HepG2 (cell line): ENCODE results near the gene RPL23. TPM values are rescaled to one million over a fixed set of nuclear protein-coding genes. Genes with fewer than 3 reads are reported as not detected.

Experiments
- CBX5 ChIP-seq: sonication (generic); formaldehyde crosslinking; IDR thresholded peaks from 2 replicates; pipeline ENCODE4 v1.4.0; 2020; ENCODE audit warnings: missing genetic modification reagents, borderline replicate concordance
- DNMT1 ChIP-seq: sonication (generic); formaldehyde crosslinking; IDR thresholded peaks from 2 replicates; pipeline ENCODE4 v1.5.1; 2020; ENCODE audit warnings: mild to moderate bottlenecking, missing genetic modification reagents
- ELF3 ChIP-seq: IDR thresholded peaks from 2 replicates; pipeline ENCODE4 v1.6.1; 2016; ENCODE audit warnings: missing genetic modification reagents, missing compliant biosample characterization
- KMT2B ChIP-seq: IDR thresholded peaks from 2 replicates; pipeline ENCODE4 v1.6.1; 2016; ENCODE audit warnings: missing genetic modification reagents, missing compliant biosample characterization
- NFYB ChIP-seq: sonication (generic); formaldehyde crosslinking; IDR thresholded peaks from 2 replicates; pipeline ENCODE4 v1.4.0; 2020; ENCODE audit warnings: missing genetic modification reagents
- REXO4 ChIP-seq: sonication (generic); formaldehyde crosslinking; IDR thresholded peaks from 2 replicates; pipeline ENCODE4 v1.8.0; 2022; ENCODE audit warnings: missing genetic modification reagents, mild to moderate bottlenecking, borderline replicate concordance
- SP5 ChIP-seq: IDR thresholded peaks from 2 replicates; pipeline ENCODE4 v1.6.1; 2016; ENCODE audit warnings: low read depth, borderline replicate concordance
- ZFP1 ChIP-seq: IDR thresholded peaks from 2 replicates; pipeline ENCODE4 v1.6.1; 2016
- ZFP36L1 ChIP-seq: sonication (generic); formaldehyde crosslinking; IDR thresholded peaks from 2 replicates; pipeline ENCODE4 v1.8.0; 2022; ENCODE audit warnings: mild to moderate bottlenecking, missing genetic modification reagents, moderate library complexity
- ZNF343 ChIP-seq: sonication (generic); formaldehyde crosslinking; IDR thresholded peaks from 2 replicates; pipeline ENCODE4 v1.4.0; 2020; ENCODE audit warnings: mild to moderate bottlenecking, missing genetic modification reagents
- ZNF563 ChIP-seq: sonication (generic); formaldehyde crosslinking; IDR thresholded peaks from 2 replicates; pipeline ENCODE4 v1.8.0; 2022; ENCODE audit warnings: mild to moderate bottlenecking, moderate library complexity, missing genetic modification reagents
- ZNF577 ChIP-seq: sonication (generic); formaldehyde crosslinking; IDR thresholded peaks from 2 replicates; pipeline ENCODE4 v1.4.0; 2020; ENCODE audit warnings: mild to moderate bottlenecking, low read depth, missing genetic modification reagents, borderline replicate concordance
- ZSCAN9 ChIP-seq: IDR thresholded peaks from 2 replicates; pipeline ENCODE4 v1.6.1; 2016; ENCODE audit warnings: borderline replicate concordance
- polyA plus RNA-seq, 8 experiments: library from polyadenylated mRNA; depleted of rRNA in 3 of 8; stranded (reverse) in 7 of 8; unstranded in 1 of 8; fragments of >200 nt; fragmentation: Illumina TruSeq in 4 of 8; extraction: Trizol in 4 of 8; gene quantifications; 2 replicates each; pipeline versions ENCODE4 v1.2.1 to v1.2.3, GENCODE V29; 2011 to 2016; ENCODE audit warnings: low read depth in 4 of 8, missing spikeins in 1 of 8, mixed read lengths in 1 of 8; ENCODE audit not compliant: insufficient read depth in 1 of 8
- total RNA-seq, 5 experiments: library from RNA; depleted of rRNA; stranded (reverse); fragments of >200 nt; fragmentation: Illumina TruSeq; extraction: Trizol; gene quantifications; 2 replicates each; pipeline ENCODE4 v1.2.3, GENCODE V29; 2016; ENCODE audit warnings: low read depth in 1 of 5
- TF ChIP-seq, protein P1 (sequence below): sonication (generic); formaldehyde crosslinking; IDR thresholded peaks from 2 replicates; pipeline ENCODE4 v1.4.0; 2020; ENCODE audit warnings: missing genetic modification reagents
- TF ChIP-seq, protein P2 (sequence below): IDR thresholded peaks from 2 replicates; pipeline ENCODE4 v1.6.1; 2016
- TF ChIP-seq, protein P3 (sequence below): sonication (generic); formaldehyde crosslinking; IDR thresholded peaks from 2 replicates; pipeline ENCODE4 v1.5.0; 2020; ENCODE audit warnings: mild to moderate bottlenecking, low read depth, missing genetic modification reagents, borderline replicate concordance
- TF ChIP-seq, protein P4 (sequence below): sonication (generic); formaldehyde crosslinking; IDR thresholded peaks from 2 replicates; pipeline ENCODE4 v1.5.1; 2020; ENCODE audit warnings: mild to moderate bottlenecking, missing genetic modification reagents
- TF ChIP-seq, protein P5 (sequence below): IDR thresholded peaks from 2 replicates; pipeline ENCODE4 v1.6.1; 2018; ENCODE audit warnings: missing genetic modification reagents, mild to moderate bottlenecking, missing compliant biosample characterization
- TF ChIP-seq, protein P6 (sequence below): sonication (generic); formaldehyde crosslinking; IDR thresholded peaks from 2 replicates; pipeline ENCODE4 v1.4.0; 2020; ENCODE audit warnings: missing genetic modification reagents, borderline replicate concordance

The RPL23 gene
- total and polyA plus RNA-seq, 2 of the 13 experiments (the other 11 are each of a cell fraction or from before 2014, with no cell fraction given): 2,790 to 4,860 TPM

DNA sequence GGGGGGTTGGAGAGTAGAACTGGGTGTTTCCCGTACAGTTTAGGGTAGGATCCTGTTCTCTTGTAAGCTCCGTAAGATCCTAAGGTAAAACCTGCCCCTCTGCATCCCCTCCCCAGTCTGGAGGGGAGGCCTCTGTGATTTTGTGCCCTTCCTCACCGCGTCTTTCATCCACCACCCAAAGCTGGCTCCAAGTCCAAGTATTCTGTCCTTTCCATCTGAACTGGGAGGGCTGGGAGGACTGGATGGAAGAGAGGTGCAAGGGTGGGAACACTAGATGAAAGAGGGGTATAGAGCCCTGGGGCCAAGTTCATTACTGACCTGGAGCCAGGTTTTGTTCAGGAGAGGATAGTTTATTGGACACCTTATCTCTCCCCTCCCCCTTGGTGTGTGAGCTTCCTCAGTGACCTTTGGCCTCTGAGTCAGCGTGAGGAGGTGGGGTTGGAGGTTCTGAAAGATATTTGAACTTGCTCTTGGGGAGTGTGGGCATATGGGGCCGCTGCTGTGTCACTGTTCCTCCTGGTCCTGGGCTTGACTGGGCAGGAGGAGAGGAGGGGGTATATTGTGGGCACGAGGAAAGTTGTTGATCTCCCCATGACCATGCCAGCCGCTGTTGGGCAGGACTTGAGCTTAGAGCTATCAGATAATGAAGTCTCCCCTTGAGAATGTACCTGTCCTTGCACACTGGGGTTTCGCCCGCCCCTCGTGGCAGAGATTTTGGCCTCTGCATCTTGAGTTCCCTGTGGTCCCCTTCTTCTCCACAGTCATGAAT is 17.9 kb upstream of the RPL23 start (continued):
- TF ChIP-seq, protein P1, sequence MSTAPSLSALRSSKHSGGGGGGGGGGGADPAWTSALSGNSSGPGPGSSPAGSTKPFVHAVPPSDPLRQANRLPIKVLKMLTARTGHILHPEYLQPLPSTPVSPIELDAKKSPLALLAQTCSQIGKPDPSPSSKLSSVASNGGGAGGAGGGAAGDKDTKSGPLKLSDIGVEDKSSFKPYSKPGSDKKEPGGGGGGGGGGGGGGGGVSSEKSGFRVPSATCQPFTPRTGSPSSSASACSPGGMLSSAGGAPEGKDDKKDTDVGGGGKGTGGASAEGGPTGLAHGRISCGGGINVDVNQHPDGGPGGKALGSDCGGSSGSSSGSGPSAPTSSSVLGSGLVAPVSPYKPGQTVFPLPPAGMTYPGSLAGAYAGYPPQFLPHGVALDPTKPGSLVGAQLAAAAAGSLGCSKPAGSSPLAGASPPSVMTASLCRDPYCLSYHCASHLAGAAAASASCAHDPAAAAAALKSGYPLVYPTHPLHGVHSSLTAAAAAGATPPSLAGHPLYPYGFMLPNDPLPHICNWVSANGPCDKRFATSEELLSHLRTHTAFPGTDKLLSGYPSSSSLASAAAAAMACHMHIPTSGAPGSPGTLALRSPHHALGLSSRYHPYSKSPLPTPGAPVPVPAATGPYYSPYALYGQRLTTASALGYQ (CRISPR knock-in tag): peak; percentile 82; the same call in 1 of the 2 replicates
- no peak for TF ChIP-seq ZNF563
- no peak for TF ChIP-seq DNMT1 (CRISPR knock-in tag)
- TF ChIP-seq, protein P2, sequence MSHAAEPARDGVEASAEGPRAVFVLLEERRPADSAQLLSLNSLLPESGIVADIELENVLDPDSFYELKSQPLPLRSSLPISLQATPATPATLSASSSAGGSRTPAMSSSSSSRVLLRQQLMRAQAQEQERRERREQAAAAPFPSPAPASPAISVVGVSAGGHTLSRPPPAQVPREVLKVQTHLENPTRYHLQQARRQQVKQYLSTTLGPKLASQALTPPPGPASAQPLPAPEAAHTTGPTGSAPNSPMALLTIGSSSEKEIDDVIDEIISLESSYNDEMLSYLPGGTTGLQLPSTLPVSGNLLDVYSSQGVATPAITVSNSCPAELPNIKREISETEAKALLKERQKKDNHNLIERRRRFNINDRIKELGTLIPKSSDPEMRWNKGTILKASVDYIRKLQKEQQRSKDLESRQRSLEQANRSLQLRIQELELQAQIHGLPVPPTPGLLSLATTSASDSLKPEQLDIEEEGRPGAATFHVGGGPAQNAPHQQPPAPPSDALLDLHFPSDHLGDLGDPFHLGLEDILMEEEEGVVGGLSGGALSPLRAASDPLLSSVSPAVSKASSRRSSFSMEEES (CRISPR knock-in tag): peak; percentile 60
- TF ChIP-seq ZNF577 (CRISPR knock-in tag): no peak
- TF ChIP-seq ZFP1 (CRISPR knock-in tag): peak; percentile 85; the same call in 1 of the 2 replicates
- peak; percentile 98 for TF ChIP-seq SP5 (CRISPR knock-in tag)
- TF ChIP-seq, protein P3, sequence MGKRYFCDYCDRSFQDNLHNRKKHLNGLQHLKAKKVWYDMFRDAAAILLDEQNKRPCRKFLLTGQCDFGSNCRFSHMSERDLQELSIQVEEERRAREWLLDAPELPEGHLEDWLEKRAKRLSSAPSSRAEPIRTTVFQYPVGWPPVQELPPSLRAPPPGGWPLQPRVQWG (CRISPR knock-in tag): no peak
- TF ChIP-seq, protein P4, sequence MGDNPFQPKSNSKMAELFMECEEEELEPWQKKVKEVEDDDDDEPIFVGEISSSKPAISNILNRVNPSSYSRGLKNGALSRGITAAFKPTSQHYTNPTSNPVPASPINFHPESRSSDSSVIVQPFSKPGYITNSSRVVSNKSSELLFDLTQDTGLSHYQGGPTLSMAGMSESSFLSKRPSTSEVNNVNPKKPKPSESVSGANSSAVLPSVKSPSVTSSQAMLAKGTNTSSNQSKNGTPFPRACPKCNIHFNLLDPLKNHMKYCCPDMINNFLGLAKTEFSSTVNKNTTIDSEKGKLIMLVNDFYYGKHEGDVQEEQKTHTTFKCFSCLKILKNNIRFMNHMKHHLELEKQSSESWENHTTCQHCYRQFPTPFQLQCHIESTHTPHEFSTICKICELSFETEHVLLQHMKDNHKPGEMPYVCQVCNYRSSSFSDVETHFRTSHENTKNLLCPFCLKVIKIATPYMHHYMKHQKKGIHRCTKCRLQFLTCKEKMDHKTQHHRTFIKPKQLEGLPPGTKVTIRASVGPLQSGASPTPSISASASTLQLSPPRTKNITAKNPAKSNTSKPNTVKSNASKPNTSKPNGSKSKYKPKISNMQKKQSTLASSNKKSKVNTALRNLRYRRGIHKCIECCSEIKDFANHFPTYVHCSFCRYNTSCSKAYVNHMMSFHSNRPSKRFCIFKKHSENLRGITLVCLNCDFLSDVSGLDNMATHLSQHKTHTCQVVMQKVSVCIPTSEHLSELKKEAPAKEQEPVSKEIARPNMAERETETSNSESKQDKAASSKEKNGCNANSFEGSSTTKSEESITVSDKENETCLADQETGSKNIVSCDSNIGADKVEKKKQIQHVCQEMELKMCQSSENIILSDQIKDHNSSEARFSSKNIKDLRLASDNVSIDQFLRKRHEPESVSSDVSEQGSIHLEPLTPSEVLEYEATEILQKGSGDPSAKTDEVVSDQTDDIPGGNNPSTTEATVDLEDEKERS (CRISPR knock-in tag): peak; percentile 89
- TF ChIP-seq, protein P5, sequence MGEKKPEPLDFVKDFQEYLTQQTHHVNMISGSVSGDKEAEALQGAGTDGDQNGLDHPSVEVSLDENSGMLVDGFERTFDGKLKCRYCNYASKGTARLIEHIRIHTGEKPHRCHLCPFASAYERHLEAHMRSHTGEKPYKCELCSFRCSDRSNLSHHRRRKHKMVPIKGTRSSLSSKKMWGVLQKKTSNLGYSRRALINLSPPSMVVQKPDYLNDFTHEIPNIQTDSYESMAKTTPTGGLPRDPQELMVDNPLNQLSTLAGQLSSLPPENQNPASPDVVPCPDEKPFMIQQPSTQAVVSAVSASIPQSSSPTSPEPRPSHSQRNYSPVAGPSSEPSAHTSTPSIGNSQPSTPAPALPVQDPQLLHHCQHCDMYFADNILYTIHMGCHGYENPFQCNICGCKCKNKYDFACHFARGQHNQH (CRISPR knock-in tag): peak; percentile 92
- TF ChIP-seq ELF3 (CRISPR knock-in tag): peak; percentile 95
- no peak for TF ChIP-seq ZNF343 (CRISPR knock-in tag)
- TF ChIP-seq, protein P6, sequence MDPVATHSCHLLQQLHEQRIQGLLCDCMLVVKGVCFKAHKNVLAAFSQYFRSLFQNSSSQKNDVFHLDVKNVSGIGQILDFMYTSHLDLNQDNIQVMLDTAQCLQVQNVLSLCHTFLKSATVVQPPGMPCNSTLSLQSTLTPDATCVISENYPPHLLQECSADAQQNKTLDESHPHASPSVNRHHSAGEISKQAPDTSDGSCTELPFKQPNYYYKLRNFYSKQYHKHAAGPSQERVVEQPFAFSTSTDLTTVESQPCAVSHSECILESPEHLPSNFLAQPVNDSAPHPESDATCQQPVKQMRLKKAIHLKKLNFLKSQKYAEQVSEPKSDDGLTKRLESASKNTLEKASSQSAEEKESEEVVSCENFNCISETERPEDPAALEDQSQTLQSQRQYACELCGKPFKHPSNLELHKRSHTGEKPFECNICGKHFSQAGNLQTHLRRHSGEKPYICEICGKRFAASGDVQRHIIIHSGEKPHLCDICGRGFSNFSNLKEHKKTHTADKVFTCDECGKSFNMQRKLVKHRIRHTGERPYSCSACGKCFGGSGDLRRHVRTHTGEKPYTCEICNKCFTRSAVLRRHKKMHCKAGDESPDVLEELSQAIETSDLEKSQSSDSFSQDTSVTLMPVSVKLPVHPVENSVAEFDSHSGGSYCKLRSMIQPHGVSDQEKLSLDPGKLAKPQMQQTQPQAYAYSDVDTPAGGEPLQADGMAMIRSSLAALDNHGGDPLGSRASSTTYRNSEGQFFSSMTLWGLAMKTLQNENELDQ (CRISPR knock-in tag): no peak
- no peak for TF ChIP-seq NFYB (CRISPR knock-in tag)
- TF ChIP-seq REXO4: no peak
- no peak for TF ChIP-seq CBX5 (CRISPR knock-in tag)
- TF ChIP-seq ZSCAN9 (CRISPR knock-in tag): peak; percentile 94
- peak; percentile 52; the same call in 1 of the 2 replicates for TF ChIP-seq KMT2B (CRISPR knock-in tag)
- TF ChIP-seq ZFP36L1 (CRISPR knock-in tag): peak; percentile 58; the same call in 1 of the 2 replicates
